Thoracic aorta (tissue), 2 donors: Measurements from ENCODE around the gene RNF121. TPM values are rescaled to one million over a fixed set of nuclear protein-coding genes. Genes with fewer than 3 reads are reported as not detected.

Source experiments
- ATAC-seq: fragments of 150-250 bp; one replicate; pipeline ENCODE4 v1.8.0; 2017; ENCODE audit warnings: low read depth; ENCODE audit not compliant: insufficient number of reproducible peaks, low FRiP score
- DNase-seq: peaks from one replicate; pipeline ENCODE4 v3.0.0-alpha.2; 2020; ENCODE audit warnings: low spot score
- H3K27ac ChIP-seq, 2 donors: fragments of 200-600 bp; sonication (generic); 1 replicate in 1 of 2; 2 replicates in 1 of 2; pipeline ENCODE4 v1.5.1; 2016; ENCODE audit warnings: mild to moderate bottlenecking in 2 of 2, moderate library complexity in 2 of 2
- H3K27me3 ChIP-seq: fragments of 200-600 bp; sonication (generic); replicated peaks from 2 replicates; pipeline ENCODE4 v1.6.0; 2016; ENCODE audit warnings: mild to moderate bottlenecking; ENCODE audit not compliant: insufficient read depth
- H3K36me3 ChIP-seq: fragments of 200-600 bp; sonication (generic); one replicate; pipeline ENCODE4 v1.5.1; 2016
- H3K4me1 ChIP-seq, 2 donors: fragments of 200-600 bp; sonication (generic); 1 replicate in 1 of 2; 2 replicates in 1 of 2; pipeline versions ENCODE4 v1.5.1 to v1.6.0; 2016; ENCODE audit warnings: low read depth in 2 of 2, mild to moderate bottlenecking in 1 of 2; ENCODE audit not compliant: control insufficient read depth in 1 of 2
- H3K4me3 ChIP-seq: fragments of 200-600 bp; sonication (generic); 2 replicates; pipeline ENCODE4 v1.5.1; 2016; ENCODE audit warnings: mild to moderate bottlenecking
- H3K9me3 ChIP-seq: fragments of 200-600 bp; sonication (generic); 2 replicates; pipeline ENCODE4 v1.5.1; 2016
- CTCF ChIP-seq: fragments of 200-600 bp; sonication (generic); IDR thresholded peaks from one replicate; pipeline ENCODE4 v1.5.1; 2019; ENCODE audit warnings: antibody characterized with exemption
- total RNA-seq, 2 donors: library from RNA; depleted of rRNA; stranded (reverse); fragments of >200 nt; gene quantifications; one replicate each; pipeline versions ENCODE4 v1.1.0 to v1.2.3, GENCODE V29; 2016

RNF121 gene
- total RNA-seq, 2 donors from 2014 or later: 50.2 to 74.6 TPM

GRCh38 chr11:72012897-72013721 is 84.3 kb downstream of the RNF121 start:
- Histone ChIP-seq H3K36me3 (peaks cover 93% of the 10 kb centered on the region), H3K4me1 (peaks cover 23 to 49% of the 10 kb centered on the region in 2 donors), H3K27me3 (no peaks in the 10 kb centered on the region), H3K4me3 (peak overlapping the region; percentile 14), H3K9me3 (no peaks in the 10 kb centered on the region), H3K27ac (peak overlapping the region; percentile 49 to 74)
- ATAC-seq (no peak), DNase-seq (no peak)
- peak; percentile 22 for TF ChIP-seq CTCF

- peak overlapping the region; percentile 14 for H3K4me3 ChIP-seq
- peak overlapping the region; percentile 49 to 74 for H3K27ac ChIP-seq
- H3K4me1 ChIP-seq: peaks cover 23 to 49% of the 10 kb centered on the region in 2 donors
- no peak for ATAC-seq
- no peaks in the 10 kb centered on the region for H3K27me3 ChIP-seq
- peaks cover 94% of the 10 kb centered on the region for H3K36me3 ChIP-seq
- H3K9me3 ChIP-seq: no peaks in the 10 kb centered on the region
- no peak for DNase-seq
- no peak for TF ChIP-seq CTCF
Measured at GRCh38 chr11:72013765-72014711, 85.2 kb downstream of the RNF121 start.

GRCh38 chr11:72014761-72015320 is 86.0 kb downstream of the RNF121 start:
- ATAC-seq (no peak), DNase-seq (no peak)
- H3K4me1 ChIP-seq: peaks cover 23 to 49% of the 10 kb centered on the region in 2 donors
- TF ChIP-seq CTCF: no peak
- H3K4me3 ChIP-seq: no peak overlapping the region
- H3K27me3 ChIP-seq: no peaks in the 10 kb centered on the region
- no peaks in the 10 kb centered on the region for H3K9me3 ChIP-seq
- H3K27ac ChIP-seq: peak overlapping the region; percentile 49 to 74
- H3K36me3 ChIP-seq: peaks cover 95% of the 10 kb centered on the region

GRCh38 chr11:72015511-72016061 is 86.7 kb downstream of the RNF121 start:
- DNase-seq: no peak
- Histone ChIP-seq H3K27ac (peak overlapping the region in 1 of 2 donors; percentile 74), H3K36me3 (peaks cover 95% of the 10 kb centered on the region)

More at GRCh38 chr11:72015511-72016061, 86.7 kb downstream of the RNF121 start:
- Histone ChIP-seq H3K27me3 (no peaks in the 10 kb centered on the region), H3K9me3 (no peaks in the 10 kb centered on the region), H3K4me3 (no peak overlapping the region), H3K4me1 (peaks cover 23 to 49% of the 10 kb centered on the region in 2 donors)
- no peak for ATAC-seq
- TF ChIP-seq CTCF: no peak
